ENCODE data around the gene MCTP2.

MCTP2 gene

DNA sequence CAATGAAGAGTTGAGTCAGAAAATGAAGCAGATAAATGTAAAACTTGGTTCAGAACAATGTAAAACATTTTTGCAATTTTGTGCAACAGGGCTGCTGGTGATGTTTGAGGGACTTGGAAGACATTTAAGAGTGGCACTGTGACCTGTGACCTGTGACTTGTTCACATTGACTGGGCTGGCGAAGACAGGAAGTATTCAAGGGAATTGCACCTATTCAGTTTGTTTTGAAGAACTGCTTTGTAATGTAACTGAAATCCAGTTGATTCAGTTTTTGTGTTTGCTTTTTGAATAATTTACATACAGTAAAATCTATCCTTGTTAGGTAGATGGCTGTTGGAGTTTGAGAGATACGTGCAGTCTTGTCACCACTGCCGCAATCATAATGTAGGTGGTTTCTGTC lies 35.4 kb downstream of the MCTP2 start:
- H3K4me3 ChIP-seq (ENCODE audit: low read length), result no peak overlapping the region
- H3K9me3 ChIP-seq (ENCODE audit: insufficient read depth, low read depth, low read length), result no peaks in the 10 kb centered on the region
- no peaks in the 10 kb centered on the region for H3K4me1 ChIP-seq (ENCODE audit: insufficient read depth, low read length)
- H3K27ac ChIP-seq (ENCODE audit: low read length), result no peak overlapping the region
- H3K36me3 ChIP-seq (ENCODE audit: insufficient read depth, low read depth, low read length), result no peaks in the 10 kb centered on the region
- H3K9ac ChIP-seq (ENCODE audit: low read depth, low read length), result no peak overlapping the region
- no peaks in the 10 kb centered on the region for H3K27me3 ChIP-seq (ENCODE audit: insufficient read depth, low read length)

DNA sequence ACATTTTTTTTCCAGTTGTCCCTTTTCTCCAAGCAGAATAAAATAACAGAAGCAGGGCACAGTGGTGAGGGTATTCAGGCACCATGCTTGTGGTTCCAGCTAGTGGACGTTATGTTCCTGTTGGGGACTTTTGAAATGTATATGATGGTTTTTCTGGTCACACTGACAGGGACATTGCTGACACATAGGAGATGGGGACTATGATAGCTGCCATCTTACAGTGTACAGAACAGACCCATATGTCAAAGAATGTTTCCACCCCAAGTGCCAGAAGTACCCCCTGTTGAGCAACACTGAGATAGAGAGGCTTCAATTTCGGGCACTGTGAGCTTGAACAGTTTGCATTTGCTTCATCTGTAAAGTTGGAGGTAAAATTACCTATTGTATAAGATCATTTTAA lies 38.6 kb downstream of the MCTP2 start:
- H3K27me3 ChIP-seq (ENCODE audit: insufficient read depth, low read length), result no peaks in the 10 kb centered on the region
- H3K4me1 ChIP-seq (ENCODE audit: insufficient read depth, low read length), result no peaks in the 10 kb centered on the region
- H3K4me3 ChIP-seq (ENCODE audit: low read length), result no peak overlapping the region
- no peaks in the 10 kb centered on the region for H3K9me3 ChIP-seq (ENCODE audit: insufficient read depth, low read depth, low read length)
- no peak overlapping the region for H3K27ac ChIP-seq (ENCODE audit: low read length)
- H3K36me3 ChIP-seq (ENCODE audit: insufficient read depth, low read depth, low read length), result no peaks in the 10 kb centered on the region
- no peak overlapping the region for H3K9ac ChIP-seq (ENCODE audit: low read depth, low read length)

DNA sequence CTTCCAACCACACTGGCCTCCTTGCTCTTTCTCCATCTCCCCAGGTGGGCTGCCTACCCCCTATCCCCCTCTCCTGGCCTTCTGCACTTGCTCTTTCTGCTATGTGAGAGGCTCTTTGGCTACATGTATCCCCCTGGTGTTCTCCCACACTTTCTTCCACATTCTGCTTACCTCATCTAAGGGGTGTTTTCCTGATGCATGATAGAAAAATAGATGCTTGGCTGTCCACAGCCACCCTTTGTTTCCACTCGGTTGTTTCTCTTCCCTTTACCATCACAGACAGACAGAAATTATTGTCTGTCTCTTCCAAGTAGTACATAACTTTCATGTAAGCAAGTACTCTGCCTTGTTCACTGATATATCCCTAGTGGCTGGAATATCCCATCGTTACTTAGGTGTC lies 39.2 kb downstream of the MCTP2 start:
- no peak overlapping the region for H3K9ac ChIP-seq (ENCODE audit: low read depth, low read length)
- H3K27ac ChIP-seq (ENCODE audit: low read length), result no peak overlapping the region
- H3K4me1 ChIP-seq (ENCODE audit: insufficient read depth, low read length), result no peaks in the 10 kb centered on the region
- H3K9me3 ChIP-seq (ENCODE audit: insufficient read depth, low read depth, low read length), result no peaks in the 10 kb centered on the region
- H3K27me3 ChIP-seq (ENCODE audit: insufficient read depth, low read length), result no peaks in the 10 kb centered on the region
- no peak overlapping the region for H3K4me3 ChIP-seq (ENCODE audit: low read length)
- H3K36me3 ChIP-seq (ENCODE audit: insufficient read depth, low read depth, low read length), result no peaks in the 10 kb centered on the region

DNA sequence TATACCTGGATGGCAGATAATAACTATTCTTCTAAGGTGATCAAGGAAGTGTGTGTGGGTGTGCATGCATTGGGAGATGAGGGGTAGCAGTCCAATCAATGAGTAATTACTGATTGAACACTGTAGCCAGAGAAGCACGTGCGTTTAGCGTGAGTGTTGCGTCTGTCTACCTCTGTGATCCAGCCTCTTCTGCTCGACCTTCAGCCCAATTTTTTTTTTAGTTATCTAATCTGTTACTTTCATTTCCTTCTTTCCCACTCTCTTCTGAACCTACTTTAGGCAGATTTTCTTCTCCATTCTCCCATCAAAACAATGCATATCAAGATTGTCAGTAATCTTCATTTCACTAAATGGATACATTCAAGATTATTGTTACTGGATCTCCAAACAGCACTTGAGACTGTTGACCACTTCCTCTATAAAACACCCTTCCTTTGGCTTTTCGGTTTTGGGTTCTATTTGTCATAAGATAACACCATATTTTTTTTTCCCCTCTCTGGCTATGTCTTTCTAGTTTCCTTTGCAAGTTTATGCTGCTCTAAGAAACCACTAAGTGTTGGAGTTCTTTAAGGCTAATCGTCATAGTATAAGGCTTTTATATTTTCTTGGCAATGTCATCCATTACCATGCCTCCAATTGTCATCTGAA lies 41.0 kb downstream of the MCTP2 start:
- no peak overlapping the region for H3K4me3 ChIP-seq (ENCODE audit: low read length)
- H3K27me3 ChIP-seq (ENCODE audit: insufficient read depth, low read length), result no peaks in the 10 kb centered on the region
- H3K27ac ChIP-seq (ENCODE audit: low read length), result no peak overlapping the region
- no peaks in the 10 kb centered on the region for H3K4me1 ChIP-seq (ENCODE audit: insufficient read depth, low read length)
- H3K36me3 ChIP-seq (ENCODE audit: insufficient read depth, low read depth, low read length), result no peaks in the 10 kb centered on the region
- no peaks in the 10 kb centered on the region for H3K9me3 ChIP-seq (ENCODE audit: insufficient read depth, low read depth, low read length)
- H3K9ac ChIP-seq (ENCODE audit: low read depth, low read length), result no peak overlapping the region

DNA sequence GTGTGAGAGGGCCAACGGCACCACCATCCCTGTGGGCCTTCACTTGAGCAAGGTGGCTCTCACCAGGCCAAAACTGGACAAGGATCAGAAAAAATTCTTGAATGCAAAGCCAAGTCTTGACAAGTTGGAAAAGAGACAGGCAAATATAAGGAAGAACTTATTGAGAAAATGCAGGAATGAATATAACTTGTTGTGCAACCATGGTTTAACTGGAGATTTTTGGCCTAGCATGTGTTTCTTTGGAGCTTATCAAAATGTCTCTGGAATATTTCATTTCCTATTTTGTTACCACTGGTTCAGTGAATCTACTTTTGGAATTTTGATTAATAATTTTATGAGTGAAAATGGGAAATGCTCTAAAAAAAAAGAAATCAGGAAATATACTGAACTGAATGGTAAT lies 42.5 kb downstream of the MCTP2 start:
- Histone ChIP-seq H3K4me1 (ENCODE audit: insufficient read depth, low read length) (no peaks in the 10 kb centered on the region), H3K9ac (ENCODE audit: low read depth, low read length) (no peak overlapping the region), H3K4me3 (ENCODE audit: low read length) (no peak overlapping the region), H3K36me3 (ENCODE audit: insufficient read depth, low read depth, low read length) (no peaks in the 10 kb centered on the region), H3K9me3 (ENCODE audit: insufficient read depth, low read depth, low read length) (no peaks in the 10 kb centered on the region), H3K27ac (ENCODE audit: low read length) (no peak overlapping the region), H3K27me3 (ENCODE audit: insufficient read depth, low read length) (no peaks in the 10 kb centered on the region)

DNA sequence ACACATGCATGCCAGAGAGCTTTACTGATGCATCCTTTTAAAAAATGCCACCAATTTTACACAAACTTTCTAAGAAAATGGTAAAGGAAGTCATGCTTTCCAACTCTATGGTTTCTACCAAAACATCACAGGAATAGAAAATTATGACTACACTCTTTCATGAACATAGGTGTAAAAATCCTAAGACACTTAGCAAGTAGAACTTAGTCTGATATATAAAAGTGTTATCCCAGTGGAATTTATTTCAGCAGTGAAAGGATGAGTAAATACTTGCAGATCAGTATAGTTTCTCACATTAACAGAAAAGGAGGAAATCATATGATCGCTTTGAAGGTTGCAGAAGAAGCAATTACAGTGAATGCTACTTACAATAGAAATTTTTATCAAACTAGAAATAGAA lies 43.4 kb downstream of the MCTP2 start:
- no peaks in the 10 kb centered on the region for H3K4me1 ChIP-seq (ENCODE audit: insufficient read depth, low read length)

DNA sequence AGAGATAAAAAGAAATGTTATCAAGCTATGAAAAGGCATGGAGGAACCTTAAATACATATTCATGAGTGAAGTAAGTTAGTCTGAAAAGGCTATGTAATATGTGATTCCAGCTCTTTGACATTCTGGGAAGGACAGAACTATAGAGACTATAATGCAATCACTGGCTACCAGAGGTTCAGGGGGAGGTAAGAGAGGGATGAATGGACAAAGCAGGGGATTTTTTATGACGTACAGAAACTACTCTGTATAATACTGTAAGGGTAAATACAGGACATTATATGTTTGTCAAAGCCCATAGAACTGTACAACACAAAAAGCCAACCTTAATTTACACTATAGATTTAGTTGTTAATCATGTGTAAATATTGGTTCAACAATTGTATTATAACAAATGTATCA lies 46.1 kb downstream of the MCTP2 start:
- Histone ChIP-seq H3K4me3 (ENCODE audit: low read length) (no peak overlapping the region), H3K4me1 (ENCODE audit: insufficient read depth, low read length) (no peaks in the 10 kb centered on the region), H3K9ac (ENCODE audit: low read depth, low read length) (no peak overlapping the region)

More for the DNA sequence above, 43.4 kb downstream of the MCTP2 start:
- Histone ChIP-seq H3K9me3 (ENCODE audit: insufficient read depth, low read depth, low read length) (no peaks in the 10 kb centered on the region), H3K27ac (ENCODE audit: low read length) (no peak overlapping the region), H3K4me3 (ENCODE audit: low read length) (no peak overlapping the region), H3K36me3 (ENCODE audit: insufficient read depth, low read depth, low read length) (no peaks in the 10 kb centered on the region), H3K27me3 (ENCODE audit: insufficient read depth, low read length) (no peaks in the 10 kb centered on the region), H3K9ac (ENCODE audit: low read depth, low read length) (no peak overlapping the region)

DNA sequence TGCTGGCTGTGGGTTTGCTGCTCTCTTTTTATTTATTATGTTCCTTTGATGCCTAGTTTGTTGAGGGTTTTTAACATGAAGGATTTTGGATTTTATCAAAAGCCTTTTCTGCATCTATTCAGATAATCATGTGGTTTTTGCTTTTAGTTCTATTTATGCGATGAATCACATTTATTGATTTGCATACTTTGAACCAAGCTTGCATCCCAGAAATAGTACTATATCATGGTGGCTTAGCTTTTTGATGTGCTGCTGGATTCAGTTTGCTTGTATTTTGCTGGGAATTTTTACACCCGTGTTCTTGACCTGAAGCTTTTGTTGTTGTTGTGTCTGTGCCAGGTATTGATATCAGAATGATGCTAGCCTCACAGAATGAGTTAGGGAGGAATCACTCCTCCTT lies 48.4 kb downstream of the MCTP2 start:
- H3K36me3 ChIP-seq (ENCODE audit: insufficient read depth, low read depth, low read length), result no peaks in the 10 kb centered on the region
- H3K4me1 ChIP-seq (ENCODE audit: insufficient read depth, low read length), result no peaks in the 10 kb centered on the region
- no peak overlapping the region for H3K4me3 ChIP-seq (ENCODE audit: low read length)
- no peaks in the 10 kb centered on the region for H3K27me3 ChIP-seq (ENCODE audit: insufficient read depth, low read length)
- H3K9ac ChIP-seq (ENCODE audit: low read depth, low read length), result no peak overlapping the region
- no peaks in the 10 kb centered on the region for H3K9me3 ChIP-seq (ENCODE audit: insufficient read depth, low read depth, low read length)
- H3K27ac ChIP-seq (ENCODE audit: low read length), result no peak overlapping the region

More for the DNA sequence above, 46.1 kb downstream of the MCTP2 start:
- H3K27ac ChIP-seq (ENCODE audit: low read length), result no peak overlapping the region
- H3K36me3 ChIP-seq (ENCODE audit: insufficient read depth, low read depth, low read length), result no peaks in the 10 kb centered on the region
- no peaks in the 10 kb centered on the region for H3K27me3 ChIP-seq (ENCODE audit: insufficient read depth, low read length)
- H3K9me3 ChIP-seq (ENCODE audit: insufficient read depth, low read depth, low read length), result no peaks in the 10 kb centered on the region

DNA sequence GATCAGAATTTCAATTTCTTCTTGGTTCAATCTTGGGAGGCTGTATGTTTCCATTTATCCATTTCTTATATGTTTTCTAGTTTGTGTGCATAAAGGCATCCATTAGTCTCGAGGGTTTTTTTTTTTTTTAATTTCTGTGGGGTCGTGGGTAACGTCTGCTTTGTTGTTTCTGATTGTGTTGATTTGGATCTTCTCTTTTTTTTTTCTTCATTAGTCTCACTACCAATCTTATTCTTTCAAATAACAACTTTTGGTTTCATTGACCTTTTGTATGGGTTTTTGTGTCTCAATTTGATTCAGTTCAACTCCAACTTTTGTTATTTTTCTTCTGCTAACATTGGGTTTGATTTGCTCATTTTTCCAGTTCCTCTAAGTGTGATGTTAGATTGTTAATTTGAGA lies 48.9 kb downstream of the MCTP2 start:
- Histone ChIP-seq H3K9ac (ENCODE audit: low read depth, low read length) (no peak overlapping the region), H3K36me3 (ENCODE audit: insufficient read depth, low read depth, low read length) (no peaks in the 10 kb centered on the region), H3K4me1 (ENCODE audit: insufficient read depth, low read length) (no peaks in the 10 kb centered on the region), H3K4me3 (ENCODE audit: low read length) (no peak overlapping the region), H3K27me3 (ENCODE audit: insufficient read depth, low read length) (no peaks in the 10 kb centered on the region), H3K9me3 (ENCODE audit: insufficient read depth, low read depth, low read length) (no peaks in the 10 kb centered on the region), H3K27ac (ENCODE audit: low read length) (no peak overlapping the region)

DNA sequence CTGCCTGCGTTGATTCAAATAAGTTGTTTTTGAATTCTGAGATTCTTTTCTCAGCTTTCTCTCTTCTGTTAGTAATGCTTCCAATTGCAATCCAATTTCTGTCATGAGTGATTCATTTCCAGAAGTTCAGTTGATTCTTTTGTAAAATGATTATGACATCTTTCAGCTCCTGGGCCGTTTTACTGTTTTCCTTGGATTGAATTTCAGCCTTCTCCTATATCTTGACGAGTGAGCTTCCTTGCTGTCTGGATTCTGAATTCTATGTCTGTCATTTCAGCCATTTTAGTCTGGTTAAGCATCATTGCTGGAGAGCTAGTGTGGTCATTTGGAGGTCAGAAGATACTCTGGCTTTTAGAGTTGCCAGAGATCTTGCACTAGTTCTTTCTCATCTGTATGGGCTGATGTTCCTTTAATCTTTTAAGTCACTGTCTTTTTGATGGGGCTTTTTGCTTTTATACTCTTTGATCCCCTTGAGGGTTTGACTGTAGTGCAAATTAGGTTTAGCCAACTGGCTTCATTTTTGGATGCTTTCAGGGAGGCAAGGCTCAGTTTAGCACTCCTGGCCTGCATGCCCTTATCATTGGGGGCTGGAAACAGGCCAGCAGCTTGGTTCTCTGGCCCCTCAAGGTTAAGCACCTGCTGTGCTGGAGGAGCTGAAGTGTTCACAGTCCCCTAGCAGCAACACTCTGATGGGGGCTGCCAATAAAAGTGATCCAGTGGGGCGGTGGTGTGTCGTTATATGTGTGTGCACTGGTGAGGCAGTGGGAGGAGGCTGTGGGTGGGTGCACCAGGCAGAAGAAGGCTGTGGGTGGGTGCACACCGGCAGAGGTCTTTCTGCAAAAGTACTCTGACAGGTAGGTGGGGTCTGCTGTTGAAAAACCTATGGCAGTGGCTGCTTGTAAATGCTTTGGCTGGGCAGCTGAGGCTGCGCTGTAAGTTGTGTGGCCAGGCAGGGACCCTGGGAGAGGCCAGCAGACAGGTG lies 51.2 kb downstream of the MCTP2 start:
- Histone ChIP-seq H3K27ac (ENCODE audit: low read length) (no peak overlapping the region), H3K4me1 (ENCODE audit: insufficient read depth, low read length) (peaks cover 3% of the 10 kb centered on the region; the same call in 1 of the 2 replicates), H3K9me3 (ENCODE audit: insufficient read depth, low read depth, low read length) (no peaks in the 10 kb centered on the region), H3K4me3 (ENCODE audit: low read length) (no peak overlapping the region), H3K9ac (ENCODE audit: low read depth, low read length) (no peak overlapping the region), H3K27me3 (ENCODE audit: insufficient read depth, low read length) (no peaks in the 10 kb centered on the region), H3K36me3 (ENCODE audit: insufficient read depth, low read depth, low read length) (no peaks in the 10 kb centered on the region)

DNA sequence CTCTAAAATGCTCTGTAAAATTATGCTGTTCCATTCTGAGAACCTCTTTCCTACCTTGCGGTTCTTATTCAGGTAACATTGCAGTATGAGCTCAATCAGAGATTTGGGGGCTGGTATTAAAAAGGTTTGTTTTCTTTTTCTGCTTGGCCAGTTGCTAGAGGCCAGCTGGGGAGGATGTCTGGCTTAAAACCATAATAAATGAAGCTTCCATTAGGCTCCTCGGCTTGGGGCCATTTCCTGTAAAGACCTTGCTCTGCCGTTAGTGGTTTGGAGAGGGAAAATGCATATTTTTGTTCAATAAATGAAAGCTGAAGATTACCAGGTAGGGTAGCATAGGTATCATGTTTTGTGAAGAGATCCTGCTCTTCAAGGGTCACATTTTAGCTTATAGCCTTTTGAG lies 55.2 kb downstream of the MCTP2 start:
- Histone ChIP-seq H3K36me3 (ENCODE audit: insufficient read depth, low read depth, low read length) (no peaks in the 10 kb centered on the region), H3K27ac (ENCODE audit: low read length) (no peak overlapping the region), H3K27me3 (ENCODE audit: insufficient read depth, low read length) (no peaks in the 10 kb centered on the region), H3K9ac (ENCODE audit: low read depth, low read length) (no peak overlapping the region), H3K9me3 (ENCODE audit: insufficient read depth, low read depth, low read length) (peaks cover 10% of the 10 kb centered on the region; the same call in 1 of the 2 replicates), H3K4me1 (ENCODE audit: insufficient read depth, low read length) (peaks cover 10% of the 10 kb centered on the region; the same call in 1 of the 2 replicates), H3K4me3 (ENCODE audit: low read length) (no peak overlapping the region)

DNA sequence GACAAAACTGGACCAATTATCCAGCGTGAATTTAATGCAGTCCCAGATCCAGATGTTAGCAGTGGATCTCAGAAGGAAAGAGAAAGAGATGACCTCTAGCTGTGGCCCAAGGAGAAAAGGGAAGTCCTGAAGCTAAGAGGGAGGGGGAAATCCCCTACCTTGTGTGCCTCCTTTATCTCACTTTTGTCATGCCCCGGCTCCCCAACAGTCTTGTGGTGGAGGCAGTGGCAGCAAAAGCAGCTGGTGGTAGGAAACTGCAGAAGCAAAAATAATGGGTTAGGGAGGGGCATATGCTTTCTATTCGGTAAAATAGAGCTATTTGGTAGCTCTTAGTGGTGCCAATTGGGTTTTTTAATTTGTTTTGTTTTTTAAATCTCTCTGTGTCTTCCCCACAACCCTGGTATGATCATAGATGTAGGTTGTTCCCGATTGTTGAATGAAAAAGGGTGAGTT lies 56.5 kb downstream of the MCTP2 start:
- no peaks in the 10 kb centered on the region for H3K36me3 ChIP-seq (ENCODE audit: insufficient read depth, low read depth, low read length)
- H3K9me3 ChIP-seq (ENCODE audit: insufficient read depth, low read depth, low read length), result peaks cover 10% of the 10 kb centered on the region; the same call in 1 of the 2 replicates
- no peak overlapping the region for H3K27ac ChIP-seq (ENCODE audit: low read length)
- H3K4me3 ChIP-seq (ENCODE audit: low read length), result no peak overlapping the region
- no peak overlapping the region for H3K9ac ChIP-seq (ENCODE audit: low read depth, low read length)
- no peaks in the 10 kb centered on the region for H3K27me3 ChIP-seq (ENCODE audit: insufficient read depth, low read length)
- H3K4me1 ChIP-seq (ENCODE audit: insufficient read depth, low read length), result peaks cover 10% of the 10 kb centered on the region; the same call in 1 of the 2 replicates

Measured in iPS-20b (cell line).